HG03457 (cell line): ENCODE data around the gene ACOX1.
"Not testable (repeated sequence)": the region's sequence is repeated elsewhere in the genome, so short reads cannot be mapped to it uniquely, and the experiment has no call there.

ENCODE experiments used
- ATAC-seq: cut with Tn5 transposase; IDR thresholded peaks from one replicate; pipeline ENCODE4 v1.9.1; 2021; ENCODE audit warnings: moderate number of reproducible peaks; ENCODE audit not compliant: unreplicated experiment

ACOX1 gene

DNA sequence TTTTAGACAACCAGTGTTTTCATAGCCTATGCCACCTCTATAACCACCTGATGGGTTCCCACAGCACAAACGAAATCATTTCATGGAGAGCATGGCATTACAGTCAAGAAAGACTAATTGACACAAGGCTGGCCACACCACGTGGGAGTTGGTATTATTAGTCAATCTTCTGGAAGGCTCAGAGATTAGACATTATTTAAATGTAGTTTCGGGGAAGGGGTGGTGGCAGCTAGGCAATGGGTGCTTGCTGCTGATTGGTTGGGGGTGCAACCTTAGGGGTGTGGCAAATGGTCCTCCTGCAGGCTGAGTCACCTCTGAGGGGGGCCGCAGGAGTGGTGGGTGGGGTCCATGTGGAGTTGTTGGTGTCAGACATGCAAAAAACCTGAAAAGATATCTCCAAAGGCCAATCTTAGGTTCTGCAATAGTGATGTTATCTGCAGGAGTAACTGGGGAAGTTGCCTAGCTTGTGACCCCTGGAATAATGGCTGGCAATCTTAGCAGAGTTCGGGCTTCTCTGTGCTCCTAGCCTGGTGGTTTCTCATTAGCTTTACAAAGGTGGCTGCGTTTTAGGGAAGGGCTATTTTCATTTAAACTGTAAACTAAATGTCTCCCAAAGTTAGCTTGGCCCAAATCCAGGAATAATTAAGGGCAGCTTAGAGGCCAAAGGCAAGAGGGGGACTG, 4.7 kb upstream of the ACOX1 start:
- ATAC-seq = no peak

DNA sequence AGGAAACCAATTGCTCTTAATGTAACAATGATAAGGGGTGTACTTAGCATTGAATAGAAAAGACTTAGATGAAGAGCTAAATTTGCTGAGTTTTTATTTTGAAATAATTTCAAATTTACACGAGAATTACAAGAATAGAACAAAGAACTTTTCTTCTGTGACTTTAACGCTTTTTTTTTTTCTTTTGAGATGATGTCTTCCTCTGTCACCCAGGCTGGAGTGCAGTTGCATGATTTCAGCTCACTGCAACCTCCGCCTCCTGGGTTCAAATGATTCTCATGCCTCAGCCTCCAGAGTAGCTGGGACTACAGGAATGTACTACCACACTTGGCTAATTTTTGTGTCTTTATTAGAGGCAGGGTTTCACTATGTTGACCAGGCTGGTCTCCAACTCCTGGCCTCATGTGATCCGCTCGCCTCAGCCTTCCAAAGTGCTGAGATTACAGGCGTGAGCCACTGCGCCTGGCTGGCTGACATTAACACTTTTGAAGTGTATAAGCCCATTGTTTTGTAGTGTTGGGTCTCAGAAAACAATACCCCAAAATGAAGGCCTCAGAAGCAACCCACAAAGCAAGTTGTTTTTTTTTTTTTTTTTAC, 2.2 kb upstream of the ACOX1 start:
- no peak for ATAC-seq

DNA sequence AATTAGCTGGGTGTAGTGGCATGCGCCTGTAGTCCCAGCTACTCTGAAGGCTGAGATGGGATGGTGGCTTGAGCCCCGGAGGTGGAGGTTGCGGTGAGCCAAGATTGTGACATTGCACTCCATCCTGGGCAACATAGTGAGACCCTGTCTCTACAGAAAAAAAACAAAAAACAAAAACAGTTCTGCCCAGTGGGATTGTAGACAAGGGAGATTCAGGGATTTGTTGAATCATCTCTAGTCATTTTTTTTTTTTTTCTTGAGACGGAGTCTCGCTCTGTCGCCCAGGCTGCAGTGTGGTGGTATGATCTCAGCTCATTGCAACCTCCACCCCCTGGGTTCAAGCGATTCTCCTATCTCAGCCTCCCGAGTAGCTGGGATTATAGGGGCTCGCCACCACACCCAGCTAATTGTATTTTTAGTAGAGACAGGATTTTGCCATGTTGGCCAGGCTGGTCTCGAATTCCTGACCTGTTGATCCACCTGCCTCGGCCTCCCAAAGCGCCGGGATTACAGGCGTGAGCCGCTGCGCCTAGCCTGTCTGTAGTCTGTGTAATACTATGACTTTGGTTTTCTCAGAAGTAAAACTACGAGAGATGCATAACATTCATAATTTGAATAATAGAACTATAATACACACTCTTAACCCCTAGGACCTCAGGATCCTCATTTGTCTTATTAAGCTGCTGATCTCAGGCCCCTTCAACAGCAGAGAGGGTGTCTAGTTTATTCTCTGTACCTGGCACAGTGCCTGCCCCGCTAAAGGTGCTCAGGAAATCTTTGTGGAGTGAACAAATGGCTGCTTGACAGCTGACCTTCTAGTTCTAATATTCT, 1.4 kb upstream of the ACOX1 start:
- no peak for ATAC-seq

DNA sequence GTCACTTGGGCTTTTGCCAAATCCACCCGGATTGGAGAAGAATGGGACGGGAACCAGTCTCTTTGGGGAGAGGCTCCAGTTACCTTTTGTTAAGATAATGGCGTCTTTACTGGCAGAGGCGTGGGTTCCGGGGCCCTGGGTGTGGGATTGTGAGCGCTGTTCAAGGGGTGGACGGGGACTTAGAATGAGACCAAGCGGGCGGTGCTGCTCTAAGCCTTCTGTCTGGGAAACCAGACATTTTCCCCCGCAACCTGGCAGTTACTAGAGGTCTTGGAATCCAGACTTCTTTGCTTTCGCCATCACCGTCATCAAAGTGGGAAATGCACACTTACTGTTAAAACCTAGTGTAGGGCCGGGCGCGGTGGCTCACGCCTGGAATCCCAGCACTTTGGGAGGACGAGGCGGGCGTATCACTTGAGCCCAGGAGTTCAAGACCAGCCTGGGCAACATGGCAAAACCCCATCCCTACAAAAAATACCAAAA, 780 bp upstream of the ACOX1 start:
- peak; percentile 8 for ATAC-seq

DNA sequence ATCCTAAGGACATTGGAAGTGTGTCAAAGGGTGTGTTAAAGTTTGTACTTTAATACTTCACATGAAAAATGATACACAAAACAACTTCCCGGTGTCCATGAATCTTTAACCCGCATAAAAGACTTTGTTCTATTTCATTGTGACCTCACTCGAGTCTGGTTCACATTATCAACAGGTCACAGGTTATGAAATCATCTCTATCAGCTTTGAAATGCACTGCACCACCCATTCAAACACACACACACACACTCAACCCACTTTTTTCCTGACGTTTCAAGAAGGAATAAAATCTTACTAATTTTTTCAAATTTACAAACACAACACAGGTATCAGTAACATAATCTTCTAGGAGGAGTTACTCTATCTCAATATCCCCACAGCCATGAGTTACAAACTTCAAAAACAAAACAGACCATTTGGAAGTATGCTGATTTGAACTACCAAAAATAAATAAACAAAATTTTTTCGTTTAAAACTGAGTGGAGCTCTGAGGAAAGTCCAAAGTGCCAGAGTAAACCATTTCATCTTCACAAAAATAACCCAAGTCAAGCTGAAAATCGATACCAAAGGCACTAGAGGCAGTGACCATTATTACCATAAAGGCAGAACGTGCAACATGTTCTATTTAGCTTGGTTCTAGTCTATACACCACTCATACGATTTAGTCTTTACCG, 2.7 kb downstream of the ACOX1 start:
- ATAC-seq = no peak

DNA sequence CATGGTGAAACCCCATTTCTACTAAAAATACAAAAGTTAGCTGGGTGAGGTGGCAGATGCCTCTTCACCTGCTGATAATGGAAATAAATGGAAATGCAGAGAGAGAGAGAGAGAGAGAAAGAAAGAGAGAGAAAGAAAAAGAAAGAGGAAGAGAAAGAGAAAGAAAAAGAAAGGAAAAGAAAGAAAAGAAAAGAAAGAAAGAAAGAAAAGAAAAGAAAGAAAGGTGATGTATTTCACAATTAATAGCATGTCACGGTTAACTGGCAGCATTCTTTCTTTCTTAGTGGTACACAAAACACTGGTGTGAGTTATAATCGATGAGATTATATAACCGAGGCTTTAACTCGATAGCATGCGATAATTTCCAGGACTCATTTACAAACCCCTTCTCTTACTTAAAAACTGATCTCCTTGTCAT, 3.2 kb downstream of the ACOX1 start:
- ATAC-seq = no peak

DNA sequence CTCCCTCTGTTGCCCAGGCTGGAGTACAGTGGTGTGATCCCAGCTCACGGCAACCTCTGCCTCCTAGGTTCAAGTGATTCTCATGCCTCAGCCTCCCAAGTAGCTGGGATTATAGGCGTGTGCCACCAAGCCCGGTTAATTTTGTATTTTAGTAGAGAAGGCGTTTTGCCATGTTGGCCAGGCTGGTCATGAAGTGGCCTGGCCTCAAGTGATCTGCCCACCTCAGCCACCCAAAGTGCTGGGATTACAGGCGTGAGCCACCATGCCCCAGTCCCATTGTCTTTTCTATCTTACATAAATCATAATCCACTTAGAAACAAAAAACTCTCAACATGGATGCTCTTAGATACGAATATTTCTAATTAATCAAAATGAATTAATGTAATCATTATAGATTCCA, 3.8 kb downstream of the ACOX1 start:
- ATAC-seq = not testable (repeated sequence)

DNA sequence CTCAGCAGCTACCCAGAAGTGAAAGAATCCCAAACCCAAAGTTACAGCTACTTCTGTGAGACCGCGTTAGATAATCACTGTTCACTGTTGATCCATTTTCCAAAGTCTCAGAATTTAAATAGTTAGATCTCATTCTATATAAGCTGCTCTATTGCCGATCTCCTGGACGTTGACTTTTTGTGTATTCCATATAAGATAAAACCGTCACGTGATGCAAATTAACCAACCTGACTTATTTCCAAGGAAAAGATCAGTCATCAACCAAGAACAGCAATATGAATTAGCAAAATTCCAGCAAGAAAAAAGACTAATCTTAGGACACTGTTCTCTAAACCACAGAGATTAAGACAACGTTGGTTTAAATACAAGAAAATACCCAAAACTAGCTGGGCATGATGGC, 8.3 kb downstream of the ACOX1 start:
- ATAC-seq = no peak

DNA sequence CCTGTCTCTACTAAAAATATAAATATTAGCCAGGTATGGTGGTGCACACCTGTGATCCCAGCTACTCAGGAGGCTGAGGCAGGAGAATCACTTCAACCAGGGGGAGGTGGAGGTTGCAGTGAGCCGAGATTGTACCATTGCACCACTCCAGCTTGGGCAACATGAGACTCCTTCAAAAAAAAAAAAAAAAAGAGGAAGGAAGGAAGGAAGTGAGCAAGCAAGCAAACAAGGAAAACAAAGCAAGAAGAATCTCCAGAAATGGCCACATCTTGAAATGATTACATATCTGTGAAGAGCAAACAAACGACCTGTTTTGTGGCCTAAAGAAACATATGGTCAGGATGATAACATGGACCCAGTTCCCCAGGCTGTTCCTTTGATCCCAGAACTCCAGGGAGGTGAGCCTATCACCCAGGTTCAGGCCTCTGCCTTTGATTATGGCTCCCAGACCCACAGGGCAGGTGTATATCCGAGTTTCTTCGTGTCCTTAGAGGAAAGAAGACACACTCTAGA, 8.9 kb downstream of the ACOX1 start:
- ATAC-seq = no peak

DNA sequence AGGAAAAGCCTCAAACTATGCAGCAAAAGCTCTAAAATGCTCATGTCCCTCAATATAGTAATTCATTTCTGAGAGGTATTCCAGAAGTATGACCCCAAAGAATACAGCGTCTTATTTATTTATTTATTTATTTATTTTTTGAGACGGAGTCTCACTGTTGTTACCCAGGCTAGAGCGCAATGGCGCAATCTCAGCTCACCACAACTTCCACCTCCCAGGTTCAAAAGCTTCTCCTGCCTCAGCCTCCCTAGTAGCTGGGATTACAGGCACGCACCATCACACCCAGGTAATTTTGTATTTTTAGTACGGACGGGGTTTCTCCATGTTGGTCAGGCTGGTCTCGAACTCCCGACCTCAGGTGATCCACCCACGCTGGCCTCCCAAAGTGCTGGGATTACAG, 9.9 kb downstream of the ACOX1 start:
- ATAC-seq = not testable (repeated sequence)

DNA sequence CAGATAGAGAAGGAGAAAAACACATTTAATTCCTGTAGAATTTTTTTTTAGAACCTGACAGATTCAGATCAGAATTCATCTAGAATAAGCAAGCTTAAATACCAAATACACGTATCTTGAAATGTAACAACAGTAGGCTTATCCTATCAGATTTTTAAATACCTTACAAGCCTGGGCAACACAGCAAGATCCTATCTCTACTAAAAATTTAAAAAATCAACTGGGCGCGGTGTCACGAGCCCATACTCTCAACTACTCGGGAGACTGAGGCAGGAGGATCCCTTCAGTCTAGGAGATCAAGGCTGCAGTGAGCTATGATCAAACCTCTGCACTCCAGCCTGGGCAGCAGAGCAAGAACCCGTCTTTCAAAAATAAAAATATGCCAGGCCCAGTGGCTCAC, 13.5 kb downstream of the ACOX1 start:
- no peak for ATAC-seq

DNA sequence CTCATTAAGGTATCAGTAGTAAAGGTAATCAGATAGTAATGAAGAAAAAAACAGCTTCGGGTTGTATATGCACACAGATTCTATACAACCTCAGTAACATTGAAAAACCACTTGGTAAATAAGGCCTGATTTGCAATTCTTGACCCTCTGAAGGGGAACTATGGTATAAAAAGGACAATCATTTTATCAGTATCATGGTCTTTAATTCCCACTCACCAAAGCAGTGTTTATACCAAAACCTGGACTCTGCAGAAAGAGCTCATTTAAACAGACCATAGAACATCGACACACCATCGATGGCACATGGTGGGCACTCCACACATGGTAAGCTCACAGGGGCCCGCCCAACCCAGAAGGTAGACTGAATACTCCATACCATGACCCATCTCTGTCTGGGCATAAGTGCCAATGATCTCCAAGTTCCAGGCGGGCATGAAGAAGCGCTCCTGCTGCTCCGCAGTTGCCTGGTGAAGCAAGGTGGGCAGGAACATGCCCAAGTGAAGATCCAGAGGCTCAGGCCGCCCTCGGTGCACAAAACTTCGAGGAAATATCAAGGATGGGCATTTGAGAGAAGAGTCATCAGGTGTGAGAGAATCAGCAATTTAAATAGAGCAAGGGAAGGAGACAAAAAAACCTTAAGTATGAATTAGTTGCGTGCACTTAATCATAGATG, 19.0 kb downstream of the ACOX1 start:
- ATAC-seq = no peak

DNA sequence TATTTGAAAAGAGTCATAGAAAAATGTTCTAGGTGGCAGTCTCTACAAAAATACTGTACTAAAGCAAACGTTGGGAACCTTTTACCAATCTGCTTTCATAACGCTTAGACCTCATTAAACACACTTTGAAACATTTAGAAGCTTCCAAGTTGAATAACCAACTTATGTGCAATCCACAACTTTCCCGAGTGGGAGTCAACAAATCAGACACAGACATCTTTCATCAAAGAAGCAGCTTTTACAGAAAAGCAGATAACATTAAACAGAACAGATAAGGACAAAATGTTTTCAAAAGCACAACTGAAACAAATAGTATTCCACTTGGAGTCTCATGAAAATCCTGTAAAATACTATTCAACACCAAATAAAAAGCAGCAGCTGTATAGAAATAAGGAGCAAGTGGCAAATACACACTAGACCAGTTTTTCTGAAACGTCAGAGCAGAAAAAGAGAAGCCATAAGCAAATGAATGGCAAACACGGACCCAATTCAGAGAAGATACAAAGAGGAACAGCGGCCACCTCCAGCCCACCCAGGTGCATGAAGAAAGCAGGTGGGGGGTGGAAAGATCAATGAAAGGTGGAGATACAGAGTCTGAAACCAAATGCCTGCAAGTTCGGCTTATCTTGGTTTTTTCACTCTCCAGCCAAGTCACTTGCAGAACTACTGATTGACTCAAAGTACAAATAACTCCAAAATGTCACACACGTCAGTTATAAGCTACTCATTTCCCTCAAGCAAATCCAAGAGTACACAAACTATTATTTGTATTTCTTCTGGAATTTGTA, 19.7 kb downstream of the ACOX1 start:
- ATAC-seq = no peak

DNA sequence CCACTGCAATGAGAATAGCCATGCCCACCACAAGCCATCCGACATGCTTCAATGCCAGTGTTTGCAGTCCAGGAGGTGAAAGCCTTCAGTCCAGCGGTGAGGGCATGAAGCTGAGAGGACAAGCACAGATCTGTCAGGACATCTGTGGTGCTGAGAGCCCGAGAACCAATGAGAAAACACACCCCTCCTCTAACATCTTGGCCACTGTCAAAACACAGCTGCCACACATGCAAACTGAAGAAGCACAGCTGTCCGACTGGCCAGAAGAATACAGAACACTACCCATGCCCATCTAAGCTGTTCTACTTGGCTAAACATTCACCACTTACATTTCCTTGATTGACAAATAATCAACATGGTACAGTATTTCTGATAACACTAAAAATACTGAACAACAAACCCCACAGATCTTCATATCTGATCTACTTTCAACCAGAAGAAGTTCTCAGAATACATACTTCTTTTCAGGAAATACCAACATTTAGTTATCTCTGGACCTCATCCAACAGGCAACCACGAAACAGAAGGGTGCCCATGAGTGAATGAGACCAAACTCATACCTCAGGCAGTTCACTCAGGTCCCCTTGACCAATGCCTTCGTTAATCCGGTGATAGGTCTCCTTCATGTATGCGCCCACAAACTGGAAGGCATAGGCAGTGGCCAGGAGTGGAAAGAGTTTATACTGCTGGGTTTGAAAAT, 28.0 kb downstream of the ACOX1 start:
- no peak for ATAC-seq

DNA sequence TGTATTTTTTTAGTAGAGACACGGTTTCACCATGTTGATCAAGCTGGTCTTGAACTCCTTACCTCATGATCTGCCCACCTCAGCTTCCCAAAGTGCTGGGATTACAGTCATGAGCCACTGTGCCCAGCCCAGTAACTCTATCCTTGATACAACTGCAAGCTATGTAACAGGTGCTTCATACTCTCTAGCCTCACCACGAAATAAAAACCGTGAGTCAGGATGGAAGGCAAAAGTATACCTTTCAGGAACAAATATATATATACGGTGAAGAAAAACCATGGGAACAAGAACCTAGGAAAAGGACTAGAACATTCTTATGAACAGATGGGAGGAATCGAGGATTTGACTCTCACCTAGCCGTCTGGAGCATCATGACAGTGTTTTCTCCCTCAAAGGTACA, 28.5 kb downstream of the ACOX1 start:
- ATAC-seq = no peak

DNA sequence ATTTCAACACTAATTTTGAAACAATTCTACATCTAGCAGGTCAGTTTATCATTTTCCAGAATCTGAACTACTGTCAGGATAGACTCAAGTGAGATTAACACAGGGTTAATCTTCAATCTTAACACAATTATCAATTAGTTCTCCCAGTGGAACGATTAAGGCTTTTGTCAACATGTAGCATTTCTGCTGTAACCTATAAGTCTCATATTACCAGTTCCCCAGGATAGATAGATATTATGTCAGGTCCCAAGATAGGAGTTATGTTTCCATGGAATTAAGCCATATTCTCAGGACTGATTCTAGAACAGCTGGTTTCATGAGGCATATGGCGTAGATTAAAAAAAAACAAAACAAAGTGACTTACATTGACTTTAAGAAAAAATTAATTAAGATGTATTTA, 33.8 kb downstream of the ACOX1 start:
- ATAC-seq = no peak

DNA sequence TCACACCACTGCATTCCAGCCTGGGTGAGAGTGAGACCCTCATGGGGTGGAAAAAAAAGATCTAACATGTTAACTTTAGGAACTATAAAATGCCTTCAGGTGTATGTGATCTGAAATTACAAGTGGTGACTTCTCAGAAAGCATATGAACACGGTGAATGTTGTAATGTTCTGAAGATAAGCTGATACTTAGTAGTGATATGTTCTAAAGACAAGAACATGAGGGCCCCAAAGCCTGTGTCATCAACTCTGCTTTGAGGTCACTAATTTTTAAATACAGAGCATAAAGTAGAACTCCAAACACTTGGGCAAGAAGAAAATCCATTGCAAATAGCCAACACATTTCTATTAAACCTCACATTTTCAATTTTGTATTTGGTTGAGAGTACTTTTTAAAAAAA, 35.5 kb downstream of the ACOX1 start:
- ATAC-seq = no peak

DNA sequence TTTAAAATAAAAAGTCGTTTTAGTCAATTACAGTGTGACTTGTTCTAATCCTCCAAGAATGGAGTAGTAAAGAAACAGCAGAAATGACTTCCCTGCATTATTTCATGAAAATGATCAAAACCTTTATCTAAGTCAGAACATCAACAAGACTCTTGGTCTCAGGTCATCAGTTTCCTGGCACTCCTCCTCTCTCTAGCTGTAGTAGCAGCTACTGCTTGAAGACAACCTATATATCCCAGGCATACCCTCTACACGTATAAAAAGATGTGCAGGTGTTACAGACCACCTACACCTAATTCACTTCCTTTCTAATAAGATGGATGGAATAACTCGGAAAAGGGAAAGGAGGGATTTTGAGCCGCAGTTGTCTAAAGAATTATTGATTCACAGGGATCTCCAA, 36.5 kb downstream of the ACOX1 start:
- no peak for ATAC-seq

DNA sequence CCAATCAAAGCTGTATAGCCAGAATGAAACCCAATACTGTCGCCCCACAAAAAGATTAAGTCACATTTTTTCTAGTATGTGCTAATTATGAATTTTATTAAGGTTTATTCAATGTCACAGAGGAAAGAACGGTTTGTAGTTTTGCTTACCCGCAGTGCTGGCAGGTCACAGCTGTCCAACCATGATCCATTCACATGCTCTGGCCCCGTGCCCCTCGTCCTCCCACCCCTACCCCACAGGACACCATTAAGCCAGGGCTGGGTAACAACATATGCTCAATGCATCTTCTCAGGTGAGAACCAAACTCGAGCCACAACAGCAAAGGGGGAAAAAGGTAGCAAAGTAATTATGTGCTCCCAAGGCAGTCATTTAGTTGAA, 37.5 kb downstream of the ACOX1 start:
- ATAC-seq = no peak
